Lung (tissue), 12 donors: ENCODE measurements around the gene DLX1. TPM values are rescaled to one million over a fixed set of nuclear protein-coding genes. Genes with fewer than 3 reads are reported as not detected.

Source experiments
- ATAC-seq: fragments of 200-7000 bp; cut with Tn5 transposase; one replicate; pipeline ENCODE4 v1.9.1; 2020; ENCODE audit warnings: moderate number of reproducible peaks; ENCODE audit not compliant: insufficient read depth, low FRiP score
- DNase-seq, 3 donors: peaks; one replicate each; pipeline ENCODE4 v3.0.0-alpha.2; 2013 to 2017
- H3K27ac ChIP-seq, 2 donors: one replicate each; pipeline ENCODE4 v1.5.1; 2013; ENCODE audit warnings: mild to moderate bottlenecking in 2 of 2, moderate library complexity in 2 of 2, control low read depth in 1 of 2, inconsistent platforms in 1 of 2, low read depth in 1 of 2, low read length in 1 of 2
- H3K27me3 ChIP-seq, 3 donors: one replicate each; pipeline ENCODE4 v1.5.1; 2013; ENCODE audit warnings: low read length in 2 of 3; ENCODE audit not compliant: control insufficient read depth in 3 of 3, insufficient read depth in 3 of 3
- H3K36me3 ChIP-seq, 4 donors: one replicate each; pipeline ENCODE4 v1.5.1; 2013; ENCODE audit warnings: low read length in 4 of 4, mild to moderate bottlenecking in 1 of 4, moderate library complexity in 1 of 4; ENCODE audit not compliant: control insufficient read depth in 4 of 4, insufficient read depth in 4 of 4
- H3K4me1 ChIP-seq, 5 donors: one replicate each; pipeline ENCODE4 v1.5.1; 2013; ENCODE audit warnings: low read length in 5 of 5, mild to moderate bottlenecking in 2 of 5, moderate library complexity in 1 of 5; ENCODE audit not compliant: control insufficient read depth in 5 of 5, insufficient read depth in 5 of 5
- H3K4me3 ChIP-seq: one replicate; pipeline ENCODE4 v1.5.1; 2013; ENCODE audit warnings: mild to moderate bottlenecking, control low read depth, moderate library complexity
- H3K9ac ChIP-seq, 2 donors: one replicate each; pipeline ENCODE4 v1.5.1; 2013; ENCODE audit warnings: low read length in 2 of 2, control low read depth in 1 of 2; ENCODE audit not compliant: insufficient read depth in 1 of 2
- H3K9me3 ChIP-seq, 4 donors: one replicate each; pipeline ENCODE4 v1.5.1; 2013; ENCODE audit warnings: low read length in 3 of 4, mild to moderate bottlenecking in 1 of 4, moderate library complexity in 1 of 4; ENCODE audit not compliant: control insufficient read depth in 4 of 4, insufficient read depth in 3 of 4
- CTCF ChIP-seq: IDR thresholded peaks from 2 replicates; pipeline ENCODE4 v1.5.1; 2012; ENCODE audit warnings: mild to moderate bottlenecking; ENCODE audit errors: control extremely low read depth, extremely low read depth
- WGBS, 2 donors: extraction: QIAGEN DNeasy Blood & Tissue Kit; methylation state at CpG; one replicate each; pipeline ENCODE4 v1.1.7; 2013; 5-methylcytosine and 5-hydroxymethylcytosine counted together
- polyA plus RNA-seq, 2 donors: library from polyadenylated mRNA; stranded (reverse); fragments of 200-250 nt; gene quantifications; one replicate each; pipeline ENCODE4 v1.2.1, GENCODE V29; 2013
- total RNA-seq, 2 donors: library from RNA; depleted of rRNA in 1 of 2; stranded (reverse); fragments of >200 nt in 1 of 2; gene quantifications; one replicate each; pipeline ENCODE4 v1.2.1, GENCODE V29; 2014 to 2021
- donor health status: control.
- donor health status: control.
- donor health status: Bipolar disorder and iron deficiency.
- donor health status: healthy.
- donor health status: DM: yes; HTN: yes; CAD: no.

The DLX1 gene
- total and polyA plus RNA-seq, 4 donors = 0.05 TPM; not detected in 3

- 8 to 13% methylated on average over 42 of the region's 42 CpGs for WGBS, 2 donors
- Histone ChIP-seq H3K36me3 (no peaks in the 10 kb centered on the region), H3K9me3 (peaks cover 0 to 26% (median 0%) of the 10 kb centered on the region in 4 donors), H3K27ac (no peak overlapping the region), H3K27me3 (peaks cover 10 to 98% (median 94%) of the 10 kb centered on the region in 3 donors), H3K9ac (no peak overlapping the region), H3K4me1 (peaks cover 0 to 22% (median 0%) of the 10 kb centered on the region in 5 donors), H3K4me3 (no peak overlapping the region)
- no peak for TF ChIP-seq CTCF
- peak in 1 of 3 donors; percentile 36 for DNase-seq
- no peak for ATAC-seq
These were observed 2.2 kb upstream of the DLX1 start for GRCh38 chr2:172082944-172083627.

- H3K36me3 ChIP-seq = no peaks in the 10 kb centered on the region
- H3K4me3 ChIP-seq = no peak overlapping the region
- no peak overlapping the region for H3K27ac ChIP-seq
- peaks cover 0 to 22% (median 0%) of the 10 kb centered on the region in 5 donors for H3K4me1 ChIP-seq
- H3K9ac ChIP-seq = no peak overlapping the region
- 8 to 13% methylated on average over 23 of the region's 23 CpGs for WGBS, 2 donors
- ATAC-seq (no peak), DNase-seq (peak in 1 of 3 donors; percentile 43)
- H3K27me3 ChIP-seq = peaks cover 10 to 98% (median 97%) of the 10 kb centered on the region in 3 donors
- H3K9me3 ChIP-seq = peaks cover 0 to 31% (median 0%) of the 10 kb centered on the region in 4 donors
- TF ChIP-seq CTCF = no peak
These were observed 1.5 kb upstream of the DLX1 start for GRCh38 chr2:172083628-172084394.

GRCh38 chr2:172084395-172084644, 987 bp upstream of the DLX1 start:
- peaks cover 0 to 31% (median 0%) of the 10 kb centered on the region in 4 donors for H3K9me3 ChIP-seq
- no peak overlapping the region for H3K4me3 ChIP-seq
- no peaks in the 10 kb centered on the region for H3K36me3 ChIP-seq
- 2 to 8% methylated on average over 17 of the region's 17 CpGs for WGBS, 2 donors
- H3K9ac ChIP-seq = no peak overlapping the region
- no peak for ATAC-seq
- no peak for TF ChIP-seq CTCF
- DNase-seq = no peak
- no peak overlapping the region for H3K27ac ChIP-seq
- peaks cover 0 to 22% (median 0%) of the 10 kb centered on the region in 5 donors for H3K4me1 ChIP-seq
- H3K27me3 ChIP-seq = peaks cover 14 to 98% (median 97%) of the 10 kb centered on the region in 3 donors
